Vagina (tissue), 2 donors: ENCODE measurements around the gene KHDC1L. TPM values are rescaled to one million over a fixed set of nuclear protein-coding genes. Genes with fewer than 3 reads are reported as not detected.

Experiments used
- DNase-seq, 2 donors: peaks; one replicate each; pipeline ENCODE4 v3.0.0-alpha.2; 2017; ENCODE audit errors: extremely low spot score in 2 of 2
- H3K27ac ChIP-seq: fragments of 200-600 bp; sonication (generic); one replicate; pipeline ENCODE4 v1.5.1; 2019
- H3K27me3 ChIP-seq: fragments of 200-600 bp; sonication (generic); one replicate; pipeline ENCODE4 v1.5.1; 2019
- H3K36me3 ChIP-seq, 2 donors: fragments of 200-600 bp; sonication (generic); one replicate each; pipeline ENCODE4 v1.5.1; 2017 to 2019
- H3K4me1 ChIP-seq: fragments of 200-600 bp; sonication (generic); one replicate; pipeline ENCODE4 v1.5.1; 2019
- H3K4me3 ChIP-seq, 2 donors: fragments of 200-600 bp; sonication (generic); 1 replicate in 1 of 2; 2 replicates in 1 of 2; pipeline ENCODE4 v1.5.1; 2016 to 2019
- H3K9me3 ChIP-seq: fragments of 200-600 bp; sonication (generic); one replicate; pipeline ENCODE4 v1.5.1; 2019
- POLR2A ChIP-seq, 2 donors: fragments of 450-650 bp; IDR thresholded peaks; one replicate each; pipeline ENCODE4 v1.6.1; 2017; ENCODE audit warnings: antibody characterized with exemption in 2 of 2, mild to moderate bottlenecking in 2 of 2, moderate library complexity in 2 of 2
- POLR2AphosphoS5 ChIP-seq, 2 donors: sonication (generic); formaldehyde crosslinking; IDR thresholded peaks; one replicate each; pipeline ENCODE4 v1.9.0; 2017; ENCODE audit warnings: antibody characterized with exemption in 2 of 2, mild to moderate bottlenecking in 2 of 2, low read depth in 1 of 2; ENCODE audit not compliant: insufficient read depth in 1 of 2
- intact Hi-C: fragments of 100-400 bp; cut with DNase I; formaldehyde crosslinking; loops from one replicate; pipeline ENCODE4 v1.15.1; 2023
- total RNA-seq: library from RNA; depleted of rRNA; stranded (reverse); fragments of >200 nt; gene quantifications from one replicate; pipeline ENCODE4 v1.2.3, GENCODE V29; 2016
- TF ChIP-seq, protein P1 (sequence below), 3 experiments: fragments of 450-650 bp in 2 of 3; fragments of 200-600 bp in 1 of 3; sonication (generic) in 1 of 3; IDR thresholded peaks; one replicate each; pipeline ENCODE4 v1.5.1; 2017 to 2019; ENCODE audit warnings: antibody characterized with exemption in 3 of 3, mild to moderate bottlenecking in 2 of 3, moderate library complexity in 2 of 3

KHDC1L gene
- total RNA-seq, 1 donor from 2014 or later = not detected

DNA sequence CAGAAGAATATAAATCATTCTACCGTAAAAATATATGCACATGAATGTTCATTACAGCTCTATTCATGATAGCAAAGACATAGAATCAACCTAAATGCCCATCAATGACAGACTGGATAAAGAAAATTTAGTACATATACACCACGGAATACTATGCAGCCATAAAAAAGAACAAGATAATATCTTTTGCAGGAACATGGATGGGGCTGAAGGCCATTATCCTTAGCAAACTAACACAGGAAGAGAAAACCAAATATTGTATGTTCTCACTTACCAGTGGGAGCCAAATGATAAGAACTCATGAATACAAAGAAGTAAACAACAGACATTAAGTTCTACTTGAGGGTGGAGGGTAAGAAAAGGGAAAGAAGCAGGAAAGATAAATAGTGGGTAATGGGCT is 8.4 kb downstream of the KHDC1L start:
- H3K4me1 ChIP-seq = no peaks in the 10 kb centered on the region
- H3K36me3 ChIP-seq = no peaks in the 10 kb centered on the region
- no peaks in the 10 kb centered on the region for H3K27me3 ChIP-seq
- intact Hi-C loops = no loop called here
- TF ChIP-seq POLR2A (IDR thresholded peaks at IDR 0.05) = no peak
- TF ChIP-seq POLR2AphosphoS5 (IDR thresholded peaks at IDR 0.05; ENCODE audit: insufficient read depth in 1 of 2, low read depth in 1 of 2) = no peak
- TF ChIP-seq, protein P1, sequence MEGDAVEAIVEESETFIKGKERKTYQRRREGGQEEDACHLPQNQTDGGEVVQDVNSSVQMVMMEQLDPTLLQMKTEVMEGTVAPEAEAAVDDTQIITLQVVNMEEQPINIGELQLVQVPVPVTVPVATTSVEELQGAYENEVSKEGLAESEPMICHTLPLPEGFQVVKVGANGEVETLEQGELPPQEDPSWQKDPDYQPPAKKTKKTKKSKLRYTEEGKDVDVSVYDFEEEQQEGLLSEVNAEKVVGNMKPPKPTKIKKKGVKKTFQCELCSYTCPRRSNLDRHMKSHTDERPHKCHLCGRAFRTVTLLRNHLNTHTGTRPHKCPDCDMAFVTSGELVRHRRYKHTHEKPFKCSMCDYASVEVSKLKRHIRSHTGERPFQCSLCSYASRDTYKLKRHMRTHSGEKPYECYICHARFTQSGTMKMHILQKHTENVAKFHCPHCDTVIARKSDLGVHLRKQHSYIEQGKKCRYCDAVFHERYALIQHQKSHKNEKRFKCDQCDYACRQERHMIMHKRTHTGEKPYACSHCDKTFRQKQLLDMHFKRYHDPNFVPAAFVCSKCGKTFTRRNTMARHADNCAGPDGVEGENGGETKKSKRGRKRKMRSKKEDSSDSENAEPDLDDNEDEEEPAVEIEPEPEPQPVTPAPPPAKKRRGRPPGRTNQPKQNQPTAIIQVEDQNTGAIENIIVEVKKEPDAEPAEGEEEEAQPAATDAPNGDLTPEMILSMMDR (IDR thresholded peaks at IDR 0.05) = no peak
- no peak overlapping the region for H3K4me3 ChIP-seq
- DNase-seq = no peak
- no peaks in the 10 kb centered on the region for H3K9me3 ChIP-seq
- H3K27ac ChIP-seq = no peak overlapping the region

DNA sequence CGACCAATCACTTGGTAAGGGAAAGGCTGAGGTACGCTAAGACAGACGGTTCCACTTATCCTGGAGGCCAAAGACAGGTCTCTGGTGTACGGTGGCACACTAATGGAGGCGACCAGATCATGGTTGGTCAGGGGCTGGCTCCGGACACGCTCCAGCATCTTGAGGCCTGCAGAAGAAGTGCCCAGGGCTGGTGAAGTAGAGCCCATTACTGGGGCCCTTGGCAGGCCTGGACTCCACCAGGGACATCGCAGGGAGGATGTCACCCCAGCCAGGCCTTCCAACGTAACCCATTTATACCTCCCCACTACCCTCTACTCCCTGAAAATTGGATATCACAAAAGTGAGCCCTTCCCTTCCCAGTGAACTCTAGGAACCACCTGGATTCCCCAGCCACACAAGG is 16.2 kb downstream of the KHDC1L start:
- Histone ChIP-seq H3K4me3 (no peak overlapping the region), H3K4me1 (no peaks in the 10 kb centered on the region), H3K27ac (no peak overlapping the region), H3K9me3 (no peaks in the 10 kb centered on the region), H3K27me3 (no peaks in the 10 kb centered on the region), H3K36me3 (no peaks in the 10 kb centered on the region)
- no peak for DNase-seq
- TF ChIP-seq POLR2A (IDR thresholded peaks at IDR 0.05) = no peak
- TF ChIP-seq, protein P1 (IDR thresholded peaks at IDR 0.05) = no peak
- no peak for TF ChIP-seq POLR2AphosphoS5 (IDR thresholded peaks at IDR 0.05; ENCODE audit: insufficient read depth in 1 of 2, low read depth in 1 of 2)
- intact Hi-C loops = no loop called here

DNA sequence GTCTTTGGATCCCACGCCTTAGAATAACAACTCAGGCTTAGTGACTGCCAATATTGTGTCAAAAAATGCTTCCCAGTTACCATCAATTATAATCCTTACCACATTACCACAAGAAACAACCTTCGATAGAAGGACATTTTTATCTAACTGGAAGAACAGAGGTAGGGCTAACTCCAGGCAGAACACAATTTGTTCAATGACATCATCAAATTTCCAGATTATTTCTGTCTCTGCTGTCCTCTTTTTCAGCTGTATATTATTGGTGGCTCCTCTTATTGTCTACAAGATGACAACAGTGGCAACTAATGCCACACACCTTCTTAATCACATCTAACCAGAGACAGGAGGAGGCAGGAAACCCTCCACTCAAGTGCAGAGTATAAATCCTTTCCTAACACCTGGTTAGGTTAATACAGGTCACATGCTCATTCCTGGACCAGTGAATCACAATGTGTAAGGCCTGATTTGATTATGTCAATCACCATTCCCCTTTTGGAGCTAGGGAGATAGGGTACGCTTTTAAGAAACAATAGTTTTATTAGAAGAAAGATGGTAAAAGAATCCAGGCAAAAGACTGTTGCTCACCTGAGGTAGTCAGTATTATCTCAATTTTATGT is 18.0 kb downstream of the KHDC1L start:
- Histone ChIP-seq H3K4me1 (no peaks in the 10 kb centered on the region), H3K27me3 (no peaks in the 10 kb centered on the region), H3K9me3 (no peaks in the 10 kb centered on the region), H3K27ac (no peak overlapping the region), H3K4me3 (no peak overlapping the region), H3K36me3 (no peaks in the 10 kb centered on the region)
- no peak for DNase-seq
- TF ChIP-seq POLR2AphosphoS5 (IDR thresholded peaks at IDR 0.05; ENCODE audit: insufficient read depth in 1 of 2, low read depth in 1 of 2) (no peak), POLR2A (IDR thresholded peaks at IDR 0.05) (no peak)
- TF ChIP-seq, protein P1 (IDR thresholded peaks at IDR 0.05) = no peak
- intact Hi-C loops = no loop called here

DNA sequence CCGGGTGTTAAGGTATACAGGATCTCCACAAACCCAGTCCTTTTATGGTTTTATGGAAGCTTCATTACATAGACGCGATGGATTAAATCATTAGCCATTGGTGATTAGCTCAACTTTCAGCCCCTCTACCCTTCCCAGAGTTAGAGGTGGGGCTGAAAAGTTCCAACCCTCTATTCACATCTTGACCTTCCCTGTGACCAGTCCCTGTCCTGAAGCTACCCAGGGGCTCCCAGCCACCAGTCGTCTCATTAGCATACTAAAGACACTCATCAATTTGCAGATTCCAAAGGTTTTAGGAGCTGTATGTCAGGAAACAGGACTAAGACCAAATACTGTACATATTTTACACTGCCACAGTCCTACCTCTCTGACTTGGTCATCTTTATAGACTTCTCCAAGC is 21.0 kb downstream of the KHDC1L start:
- Histone ChIP-seq H3K27me3 (no peaks in the 10 kb centered on the region), H3K4me1 (no peaks in the 10 kb centered on the region), H3K4me3 (no peak overlapping the region), H3K9me3 (no peaks in the 10 kb centered on the region), H3K36me3 (no peaks in the 10 kb centered on the region), H3K27ac (no peak overlapping the region)
- intact Hi-C loops = no loop called here
- no peak for TF ChIP-seq POLR2A (IDR thresholded peaks at IDR 0.05)
- TF ChIP-seq, protein P1 (IDR thresholded peaks at IDR 0.05) = no peak
- no peak for DNase-seq

DNA sequence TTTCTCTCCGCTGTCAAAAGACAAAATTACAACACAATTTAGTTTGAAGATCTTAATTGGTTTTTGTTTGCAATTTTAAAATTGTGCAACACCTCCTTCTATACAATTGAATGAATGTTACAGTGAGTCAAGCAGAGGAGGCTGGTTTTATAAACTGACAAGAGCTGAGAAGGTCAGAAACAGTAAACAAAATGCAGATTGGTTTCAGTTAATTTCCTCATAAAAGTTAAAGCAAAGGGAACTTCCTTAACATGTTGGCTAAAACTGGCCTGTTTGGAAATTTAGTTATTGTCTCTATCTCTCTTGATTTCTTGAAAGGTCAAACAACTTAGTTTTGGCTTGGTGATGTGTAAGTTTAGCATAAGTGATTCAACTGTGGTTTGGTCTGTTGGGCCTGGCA is 22.2 kb downstream of the KHDC1L start:
- Histone ChIP-seq H3K36me3 (no peaks in the 10 kb centered on the region), H3K27ac (no peak overlapping the region), H3K27me3 (no peaks in the 10 kb centered on the region), H3K4me3 (no peak overlapping the region), H3K9me3 (no peaks in the 10 kb centered on the region), H3K4me1 (no peaks in the 10 kb centered on the region)
- TF ChIP-seq POLR2A (IDR thresholded peaks at IDR 0.05) (no peak), POLR2AphosphoS5 (IDR thresholded peaks at IDR 0.05; ENCODE audit: insufficient read depth in 1 of 2, low read depth in 1 of 2) (no peak)
- TF ChIP-seq, protein P1 (IDR thresholded peaks at IDR 0.05) = no peak
- DNase-seq = no peak
- intact Hi-C loops = no loop called here
